Stimulated activated CD8-positive, alpha-beta memory T cell treated with anti-CD3 and anti-CD28 coated beads, Interleukin-2, amount 100 ng/mL, for 48 hours (primary cell): Measurements from ENCODE around the gene ITGB8.
"Not testable (repeated sequence)": the region's sequence is repeated elsewhere in the genome, so short reads cannot be mapped to it uniquely, and the experiment has no call there.

ENCODE experiments used
- DNase-seq, 2 donors: peaks; one replicate each; pipeline ENCODE4 v3.0.0-alpha.2; 2020; ENCODE audit warnings: low read depth in 2 of 2

ITGB8 gene

GRCh38 chr7:20330239-20330927 lies at the start of gene ITGB8:
TSS of gene ITGB8 (plus strand) at chr7:20330900. CDS start at chr7:20331807, 907 bp downstream.
- DNase-seq = peak; percentile 80 to 81

- no peak for DNase-seq
These were observed 47.7 kb upstream of the ITGB8 start for GRCh38 chr7:20282959-20283358.

GRCh38 chr7:20283385-20283784 lies 47.3 kb upstream of the ITGB8 start:
- no peak for DNase-seq

GRCh38 chr7:20284003-20284770 lies 46.5 kb upstream of the ITGB8 start:
- no peak for DNase-seq

GRCh38 chr7:20284771-20285143 lies 45.9 kb upstream of the ITGB8 start:
- no peak for DNase-seq

- no peak for DNase-seq
These were observed 43.4 kb upstream of the ITGB8 start for GRCh38 chr7:20287317-20287716.

- DNase-seq = no peak
These were observed 42.7 kb upstream of the ITGB8 start for GRCh38 chr7:20288036-20288435.

GRCh38 chr7:20290505-20291111 lies 40.1 kb upstream of the ITGB8 start:
- DNase-seq = no peak

GRCh38 chr7:20293336-20293735 lies 37.4 kb upstream of the ITGB8 start:
- DNase-seq = no peak

- no peak for DNase-seq
These were observed 34.3 kb upstream of the ITGB8 start for GRCh38 chr7:20296444-20296843.

- no peak for DNase-seq
These were observed 33.8 kb upstream of the ITGB8 start for GRCh38 chr7:20296901-20297300.

- DNase-seq = no peak
These were observed 32.2 kb upstream of the ITGB8 start for GRCh38 chr7:20298486-20298901.

- no peak for DNase-seq
These were observed 31.6 kb upstream of the ITGB8 start for GRCh38 chr7:20299145-20299544.

GRCh38 chr7:20299647-20300312 lies 30.9 kb upstream of the ITGB8 start:
- DNase-seq = no peak

GRCh38 chr7:20301311-20301939 lies 29.3 kb upstream of the ITGB8 start:
- DNase-seq = no peak

- not testable (repeated sequence) for DNase-seq
These were observed 28.4 kb upstream of the ITGB8 start for GRCh38 chr7:20302300-20302699.

GRCh38 chr7:20302891-20303290 lies 27.8 kb upstream of the ITGB8 start:
- DNase-seq = no peak

GRCh38 chr7:20304366-20304765 lies 26.3 kb upstream of the ITGB8 start:
- DNase-seq = no peak

GRCh38 chr7:20305726-20306125 lies 25.0 kb upstream of the ITGB8 start:
- no peak for DNase-seq

GRCh38 chr7:20306180-20306946 lies 24.3 kb upstream of the ITGB8 start:
- DNase-seq = no peak

- DNase-seq = no peak
These were observed 23.6 kb upstream of the ITGB8 start for GRCh38 chr7:20307119-20307518.
